ENCODE data around the gene CDH18. TPM values are rescaled to one million over a fixed set of nuclear protein-coding genes. Genes with fewer than 3 reads are reported as not detected.
"Not testable (repeated sequence)": the region's sequence is repeated elsewhere in the genome, so short reads cannot be mapped to it uniquely, and the experiment has no call there.

Gene CDH18
- total RNA-seq, 1 donor from 2014 or later: not detected

DNA sequence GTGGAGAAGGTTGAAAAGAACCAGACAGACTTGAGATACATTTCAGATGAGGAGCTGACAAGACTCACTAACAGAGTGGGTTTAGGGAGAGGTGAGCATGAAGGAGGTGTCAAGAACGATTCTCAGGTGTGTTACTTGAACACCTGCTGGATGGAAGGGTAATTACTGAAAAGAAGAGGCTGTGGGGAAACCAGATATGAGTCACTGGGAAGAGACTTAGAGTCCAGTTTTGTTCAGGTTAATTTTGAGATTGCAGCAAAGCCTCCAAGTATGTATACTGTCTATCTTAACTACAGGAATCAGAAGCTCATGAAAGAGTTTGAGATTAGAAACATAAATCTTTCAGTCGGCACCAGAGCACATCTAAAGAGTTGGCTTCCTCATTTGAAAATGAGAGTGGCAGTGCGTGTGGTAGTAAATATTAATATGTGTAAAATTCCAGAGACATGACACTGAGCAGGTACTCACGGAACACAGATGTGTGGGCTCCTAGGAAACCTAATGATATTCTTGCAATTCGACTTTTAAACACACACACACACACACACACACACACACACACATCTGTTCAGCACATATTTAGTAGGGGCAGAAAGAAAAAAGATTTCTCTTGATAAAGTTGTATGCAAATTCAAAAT lies 197.1 kb downstream of the CDH18 start:
- no peaks in the 10 kb centered on the region for H3K4me1 ChIP-seq
- no peak overlapping the region for H3K4me3 ChIP-seq
- intact Hi-C loops (cut with DNase I): no loop called here
- no peaks in the 10 kb centered on the region for H3K27me3 ChIP-seq
- H3K27ac ChIP-seq: no peak overlapping the region
- H3K9me3 ChIP-seq: no peaks in the 10 kb centered on the region
- no peak for TF ChIP-seq CTCF (IDR thresholded peaks at IDR 0.05)
- DNase-seq (ENCODE audit: low spot score in 2 of 2): no peak
- H3K36me3 ChIP-seq: no peaks in the 10 kb centered on the region

DNA sequence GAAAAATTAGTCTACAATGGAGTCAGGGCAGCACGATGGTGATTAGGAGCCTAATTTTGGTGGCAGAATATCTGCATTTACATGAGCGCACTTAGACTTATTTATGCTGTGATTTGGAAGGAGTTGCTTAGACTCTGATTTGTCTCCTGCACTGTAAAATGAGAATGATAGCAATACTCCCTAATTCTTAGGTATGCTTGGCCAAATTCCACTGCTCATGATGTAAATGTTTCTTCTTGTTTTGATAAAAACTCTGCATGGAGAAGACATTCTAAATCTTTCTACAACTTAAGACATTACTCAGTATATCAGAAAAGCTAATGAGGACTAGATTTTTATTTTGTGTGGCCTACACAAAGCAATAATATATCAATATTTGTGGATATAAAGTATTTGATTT lies 205.4 kb downstream of the CDH18 start:
- no peak for DNase-seq (ENCODE audit: low spot score in 2 of 2)
- no peaks in the 10 kb centered on the region for H3K36me3 ChIP-seq
- no peaks in the 10 kb centered on the region for H3K4me1 ChIP-seq
- no peaks in the 10 kb centered on the region for H3K9me3 ChIP-seq
- no peak overlapping the region for H3K27ac ChIP-seq
- intact Hi-C loops (cut with DNase I): no loop called here
- no peaks in the 10 kb centered on the region for H3K27me3 ChIP-seq
- no peak for TF ChIP-seq CTCF (IDR thresholded peaks at IDR 0.05)
- H3K4me3 ChIP-seq: no peak overlapping the region

GRCh38 chr5:19777363-19777762 lies 210.6 kb downstream of the CDH18 start:
- intact Hi-C loops (cut with DNase I): no loop called here
- TF ChIP-seq CTCF (IDR thresholded peaks at IDR 0.05): no peak
- DNase-seq (ENCODE audit: low spot score in 2 of 2): no peak
- Histone ChIP-seq H3K27ac (no peak overlapping the region), H3K36me3 (no peaks in the 10 kb centered on the region), H3K27me3 (no peaks in the 10 kb centered on the region), H3K4me1 (no peaks in the 10 kb centered on the region), H3K4me3 (no peak overlapping the region), H3K9me3 (no peaks in the 10 kb centered on the region)

- intact Hi-C loops (cut with DNase I); H3K4me3 ChIP-seq; H3K4me1 ChIP-seq; H3K27ac ChIP-seq; H3K27me3 ChIP-seq; H3K9me3 ChIP-seq; H3K36me3 ChIP-seq; DNase-seq (ENCODE audit: low spot score in 2 of 2): not testable (repeated sequence)
Measured at GRCh38 chr5:19776886-19777285, 211.1 kb downstream of the CDH18 start.

- no peak overlapping the region for H3K27ac ChIP-seq
- no peaks in the 10 kb centered on the region for H3K9me3 ChIP-seq
- no peak for DNase-seq (ENCODE audit: low spot score in 2 of 2)
- no peak for TF ChIP-seq CTCF (IDR thresholded peaks at IDR 0.05)
- intact Hi-C loops (cut with DNase I): no loop called here
- no peak overlapping the region for H3K4me3 ChIP-seq
- H3K27me3 ChIP-seq: no peaks in the 10 kb centered on the region
- H3K4me1 ChIP-seq: no peaks in the 10 kb centered on the region
- no peaks in the 10 kb centered on the region for H3K36me3 ChIP-seq
Measured at GRCh38 chr5:19771174-19771835, 216.7 kb downstream of the CDH18 start.

DNA sequence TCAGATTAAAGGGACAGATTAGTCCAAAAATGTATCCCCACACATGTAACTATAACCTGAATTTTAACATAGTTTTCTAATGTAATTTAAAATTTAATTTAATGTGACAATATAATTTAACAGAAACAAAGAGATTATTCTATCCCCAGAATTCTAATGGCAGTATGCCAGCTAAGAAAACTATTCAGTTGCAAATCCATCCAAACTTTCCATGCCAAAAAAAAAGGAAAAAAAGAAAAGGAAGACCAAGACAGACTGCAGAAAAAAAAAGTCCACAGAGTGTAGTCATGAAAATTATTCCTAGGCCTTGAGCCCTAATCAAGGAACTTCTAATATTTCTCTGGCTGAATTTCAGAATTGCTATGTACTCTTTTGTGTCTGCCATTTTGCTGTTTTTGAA lies 217.6 kb downstream of the CDH18 start:
- Histone ChIP-seq H3K27me3 (no peaks in the 10 kb centered on the region), H3K4me3 (no peak overlapping the region), H3K4me1 (no peaks in the 10 kb centered on the region), H3K27ac (no peak overlapping the region), H3K36me3 (no peaks in the 10 kb centered on the region), H3K9me3 (no peaks in the 10 kb centered on the region)
- intact Hi-C loops (cut with DNase I): no loop called here
- TF ChIP-seq CTCF (IDR thresholded peaks at IDR 0.05): no peak
- no peak for DNase-seq (ENCODE audit: low spot score in 2 of 2)
